Hippocampal formation (tissue), 2 donors: ENCODE measurements around the gene RASGRF1.
"Not testable (repeated sequence)": the region's sequence is repeated elsewhere in the genome, so short reads cannot be mapped to it uniquely, and the experiment has no call there.

Experiments
- DNase-seq, 2 donors: peaks; one replicate each; lab custom pipeline; 2025; lab: John Stamatoyannopoulos, UW

Gene RASGRF1

GRCh38 chr15:79090487-79091203 lies at the start of gene RASGRF1:
Gene RASGRF1, minus strand, starts transcription at chr15:79090780. Its CDS starts 282 bp downstream, at chr15:79090498.
- peak in 1 of 2 donors; percentile 16 for DNase-seq

- no peak for DNase-seq
Measured at GRCh38 chr15:79136434-79137046, 46.0 kb upstream of the RASGRF1 start.

- DNase-seq, result no peak
Measured at GRCh38 chr15:79133309-79133708, 42.7 kb upstream of the RASGRF1 start.

- no peak for DNase-seq
Measured at GRCh38 chr15:79132770-79133169, 42.2 kb upstream of the RASGRF1 start.

- DNase-seq, result no peak
Measured at GRCh38 chr15:79132361-79132760, 41.8 kb upstream of the RASGRF1 start.

- DNase-seq, result no peak
Measured at GRCh38 chr15:79130535-79131130, 40.1 kb upstream of the RASGRF1 start.

- no peak for DNase-seq
Measured at GRCh38 chr15:79129235-79129634, 38.7 kb upstream of the RASGRF1 start.

- DNase-seq, result no peak
Measured at GRCh38 chr15:79128556-79128955, 38.0 kb upstream of the RASGRF1 start.

- no peak for DNase-seq
Measured at GRCh38 chr15:79124388-79124787, 33.8 kb upstream of the RASGRF1 start.

GRCh38 chr15:79122991-79123390 lies 32.4 kb upstream of the RASGRF1 start:
- no peak for DNase-seq

GRCh38 chr15:79122391-79122790 lies 31.8 kb upstream of the RASGRF1 start:
- no peak for DNase-seq

GRCh38 chr15:79121571-79121970 lies 31.0 kb upstream of the RASGRF1 start:
- no peak for DNase-seq

- no peak for DNase-seq
Measured at GRCh38 chr15:79117442-79118204, 27.0 kb upstream of the RASGRF1 start.

- DNase-seq, result no peak
Measured at GRCh38 chr15:79116771-79117170, 26.2 kb upstream of the RASGRF1 start.

GRCh38 chr15:79115986-79116665 lies 25.5 kb upstream of the RASGRF1 start:
- peak; percentile 4 to 12 for DNase-seq

GRCh38 chr15:79113831-79114230 lies 23.3 kb upstream of the RASGRF1 start:
- DNase-seq, result no peak

GRCh38 chr15:79111404-79111803 lies 20.8 kb upstream of the RASGRF1 start:
- DNase-seq, result not testable (repeated sequence)

GRCh38 chr15:79105141-79105540 lies 14.6 kb upstream of the RASGRF1 start:
- DNase-seq, result no peak

GRCh38 chr15:79102595-79102994 lies 12.0 kb upstream of the RASGRF1 start:
- no peak for DNase-seq

GRCh38 chr15:79101866-79102581 lies 11.4 kb upstream of the RASGRF1 start:
- DNase-seq, result no peak

- DNase-seq, result no peak
Measured at GRCh38 chr15:79099692-79100091, 9.1 kb upstream of the RASGRF1 start.
